ENCODE results near the gene PSMC5.

The PSMC5 gene

DNA sequence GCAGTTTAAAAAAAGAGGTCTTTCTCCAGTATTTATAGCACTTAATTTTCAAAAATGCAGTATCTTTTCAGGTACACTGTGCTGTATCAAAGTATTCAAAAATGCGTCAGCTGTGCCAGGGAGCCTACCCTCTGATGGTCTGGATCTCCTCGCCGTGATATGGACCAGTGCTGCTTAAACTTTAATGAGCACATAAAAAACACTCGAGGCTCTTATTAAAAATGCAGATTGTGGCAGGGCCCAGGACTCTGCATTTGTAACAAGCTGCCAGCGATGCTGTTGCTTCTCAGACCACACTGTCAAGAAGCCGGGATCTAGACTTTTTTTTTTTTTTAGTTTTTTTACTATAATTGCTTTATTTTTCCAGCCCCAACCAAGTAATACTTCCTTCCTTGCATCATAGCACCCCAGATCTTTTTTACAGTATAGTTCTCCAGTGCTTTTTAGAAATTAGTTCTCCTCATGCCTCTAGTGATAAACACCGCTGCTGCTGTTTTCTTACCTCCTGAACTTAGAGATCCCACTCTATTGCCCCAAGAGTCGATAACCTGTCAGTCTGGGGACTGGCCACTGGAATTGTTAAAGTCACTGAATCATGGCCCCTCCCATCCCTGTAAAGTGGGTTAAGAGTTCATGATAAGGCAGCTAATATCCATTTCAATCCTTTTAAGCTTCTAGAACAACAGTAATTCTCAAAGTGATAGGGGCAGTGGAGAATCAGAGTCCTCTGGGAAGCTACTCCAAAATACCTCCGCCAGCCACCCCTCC lies 16.9 kb downstream of the PSMC5 start:
- no peaks in the 10 kb centered on the region for H3K9me3 ChIP-seq
- no peaks in the 10 kb centered on the region for H3K27me3 ChIP-seq
- peaks cover 1% of the 10 kb centered on the region; the same call in 1 of the 2 replicates for H3K4me1 ChIP-seq
- H3K4me3 ChIP-seq (ENCODE audit: low read depth, low read length): no peak overlapping the region
- TF ChIP-seq, protein P1, sequence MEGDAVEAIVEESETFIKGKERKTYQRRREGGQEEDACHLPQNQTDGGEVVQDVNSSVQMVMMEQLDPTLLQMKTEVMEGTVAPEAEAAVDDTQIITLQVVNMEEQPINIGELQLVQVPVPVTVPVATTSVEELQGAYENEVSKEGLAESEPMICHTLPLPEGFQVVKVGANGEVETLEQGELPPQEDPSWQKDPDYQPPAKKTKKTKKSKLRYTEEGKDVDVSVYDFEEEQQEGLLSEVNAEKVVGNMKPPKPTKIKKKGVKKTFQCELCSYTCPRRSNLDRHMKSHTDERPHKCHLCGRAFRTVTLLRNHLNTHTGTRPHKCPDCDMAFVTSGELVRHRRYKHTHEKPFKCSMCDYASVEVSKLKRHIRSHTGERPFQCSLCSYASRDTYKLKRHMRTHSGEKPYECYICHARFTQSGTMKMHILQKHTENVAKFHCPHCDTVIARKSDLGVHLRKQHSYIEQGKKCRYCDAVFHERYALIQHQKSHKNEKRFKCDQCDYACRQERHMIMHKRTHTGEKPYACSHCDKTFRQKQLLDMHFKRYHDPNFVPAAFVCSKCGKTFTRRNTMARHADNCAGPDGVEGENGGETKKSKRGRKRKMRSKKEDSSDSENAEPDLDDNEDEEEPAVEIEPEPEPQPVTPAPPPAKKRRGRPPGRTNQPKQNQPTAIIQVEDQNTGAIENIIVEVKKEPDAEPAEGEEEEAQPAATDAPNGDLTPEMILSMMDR (IDR thresholded peaks at IDR 0.05; ENCODE audit: low read depth, low read length): no peak
- DNase-seq: no peak
- no peaks in the 10 kb centered on the region for H3K36me3 ChIP-seq

DNA sequence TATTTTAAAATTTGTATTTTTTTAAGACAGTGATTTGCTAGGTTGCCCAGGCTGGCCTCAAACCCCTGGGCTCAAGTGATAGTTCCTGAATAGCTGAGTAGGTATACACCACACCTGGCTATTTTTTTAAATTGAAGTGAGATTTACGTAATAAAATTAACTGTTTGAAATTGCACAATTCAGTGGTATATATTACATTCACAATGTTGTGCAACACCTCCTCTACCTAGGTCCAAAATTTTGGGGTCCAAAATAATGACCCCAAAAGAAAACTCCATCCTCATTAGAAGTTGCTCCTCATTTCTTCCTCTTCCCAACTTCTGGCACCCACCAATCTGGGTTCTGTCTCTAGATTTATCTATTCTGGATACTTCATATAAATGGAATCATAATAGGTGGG lies 18.3 kb downstream of the PSMC5 start:
- H3K36me3 ChIP-seq: no peaks in the 10 kb centered on the region
- TF ChIP-seq, protein P1 (IDR thresholded peaks at IDR 0.05; ENCODE audit: low read depth, low read length): no peak
- H3K27me3 ChIP-seq: no peaks in the 10 kb centered on the region
- H3K4me3 ChIP-seq (ENCODE audit: low read depth, low read length): no peak overlapping the region
- no peaks in the 10 kb centered on the region for H3K9me3 ChIP-seq
- no peak for DNase-seq
- H3K4me1 ChIP-seq: no peaks in the 10 kb centered on the region; the same call in 1 of the 2 replicates

DNA sequence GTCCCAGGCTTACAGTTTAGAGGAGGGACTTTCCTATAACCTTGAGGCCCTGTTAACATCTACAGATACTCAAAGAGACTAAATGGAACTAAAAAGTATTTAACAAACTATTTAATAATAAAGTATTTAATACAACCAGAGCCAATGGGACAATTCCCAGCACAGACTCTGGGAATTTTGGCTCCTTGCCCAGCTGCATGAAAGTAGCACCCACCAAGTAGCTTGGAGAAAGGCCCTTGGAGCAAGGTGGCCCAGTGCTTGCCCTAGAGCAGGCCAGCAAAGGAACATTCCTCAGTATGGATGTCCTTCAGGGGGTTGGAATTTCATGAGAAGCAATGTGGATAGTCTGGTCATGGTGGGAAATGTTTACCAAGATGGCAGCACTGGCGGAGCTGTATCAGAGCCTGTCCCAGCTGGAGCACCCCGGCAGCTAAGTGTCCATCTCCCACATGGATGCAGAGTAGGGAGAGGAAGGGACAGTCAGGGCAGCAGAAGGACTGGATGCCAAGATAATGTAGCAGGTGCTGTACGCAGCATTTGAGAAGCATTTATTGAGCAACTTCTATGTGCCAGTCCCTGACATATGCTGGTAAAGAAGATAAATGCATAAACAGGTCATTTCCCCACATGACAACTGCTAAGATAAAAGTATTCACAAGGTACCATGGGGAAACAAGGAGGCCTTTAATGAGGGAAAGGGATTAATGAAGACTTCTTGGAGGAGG lies 20.5 kb downstream of the PSMC5 start:
- Histone ChIP-seq H3K27me3 (no peaks in the 10 kb centered on the region), H3K9me3 (no peaks in the 10 kb centered on the region), H3K36me3 (no peaks in the 10 kb centered on the region), H3K4me1 (no peaks in the 10 kb centered on the region), H3K4me3 (ENCODE audit: low read depth, low read length) (no peak overlapping the region)
- TF ChIP-seq, protein P1 (IDR thresholded peaks at IDR 0.05; ENCODE audit: low read depth, low read length): no peak
- no peak for DNase-seq

DNA sequence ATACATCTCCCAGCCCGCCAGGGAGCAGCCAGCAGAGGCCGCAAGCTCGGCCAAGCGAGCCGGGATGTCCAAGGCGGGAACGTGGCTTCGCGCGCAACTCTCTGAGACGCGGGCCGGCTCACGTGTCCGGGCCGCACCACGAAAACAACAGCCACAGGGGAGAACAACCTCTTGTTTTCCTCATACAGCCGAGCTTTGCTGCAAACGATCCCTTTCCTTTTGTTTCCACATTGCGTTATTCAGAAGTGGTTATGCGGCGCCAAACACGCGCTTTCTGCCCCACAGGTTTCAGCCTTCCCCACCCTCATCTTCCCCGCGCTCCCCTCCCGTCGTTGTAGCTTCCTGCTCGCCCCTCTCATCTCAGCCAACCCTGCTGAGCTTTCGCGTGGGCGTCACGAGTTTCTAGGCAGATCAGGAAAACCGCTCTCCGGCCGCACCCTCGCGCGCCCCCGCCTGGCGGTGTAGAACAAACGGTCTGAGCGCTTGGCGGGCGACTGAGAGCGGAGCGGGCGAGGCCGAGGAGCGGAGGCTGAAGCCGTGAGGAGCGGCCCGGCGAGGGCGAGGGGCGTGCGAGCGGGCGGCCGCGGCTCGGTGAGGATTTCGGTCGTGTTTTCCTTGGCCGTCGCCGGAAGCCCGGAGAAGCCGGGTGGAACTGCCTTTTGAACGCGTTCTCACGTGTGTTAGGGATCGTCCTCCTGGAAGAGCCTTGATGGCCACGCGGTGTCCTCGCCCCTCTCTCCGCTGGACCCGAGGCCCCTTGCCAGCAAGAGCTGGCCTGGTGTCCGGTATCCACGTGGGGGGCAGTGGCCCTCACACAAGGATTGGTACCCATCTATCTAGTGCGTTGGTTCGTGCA lies 21.8 kb downstream of the PSMC5 start:
- Histone ChIP-seq H3K4me3 (ENCODE audit: low read depth, low read length) (no peak overlapping the region), H3K36me3 (no peaks in the 10 kb centered on the region), H3K9me3 (no peaks in the 10 kb centered on the region), H3K4me1 (no peaks in the 10 kb centered on the region), H3K27me3 (no peaks in the 10 kb centered on the region)
- TF ChIP-seq, protein P1 (IDR thresholded peaks at IDR 0.05; ENCODE audit: low read depth, low read length): no peak
- DNase-seq: no peak

DNA sequence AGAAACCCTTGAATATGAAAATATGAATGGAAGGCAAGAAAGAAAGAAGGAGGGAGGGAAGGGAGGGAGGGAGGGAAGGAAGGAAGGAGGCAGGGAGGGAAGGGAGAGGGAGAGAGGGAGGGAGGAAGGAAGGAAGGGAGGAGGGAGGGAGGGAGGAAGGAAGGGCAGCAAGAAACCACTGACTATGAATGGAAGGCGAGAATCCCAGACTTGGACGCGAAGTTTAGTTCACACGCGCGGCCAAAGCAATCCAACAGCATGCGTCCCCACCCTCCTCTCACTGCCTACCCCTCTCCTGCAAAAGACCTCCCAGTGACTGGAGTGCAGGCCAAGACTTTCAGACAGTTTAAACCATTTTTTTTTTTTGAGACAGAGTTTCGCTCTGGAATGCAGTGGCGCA lies 23.2 kb downstream of the PSMC5 start:
- DNase-seq: no peak
- Histone ChIP-seq H3K4me1 (no peaks in the 10 kb centered on the region), H3K36me3 (no peaks in the 10 kb centered on the region), H3K27me3 (no peaks in the 10 kb centered on the region), H3K9me3 (no peaks in the 10 kb centered on the region), H3K4me3 (ENCODE audit: low read depth, low read length) (no peak overlapping the region)
- TF ChIP-seq, protein P1 (IDR thresholded peaks at IDR 0.05; ENCODE audit: low read depth, low read length): no peak

Data from BE2C (cell line).